T-helper 22 cell (primary cell): ENCODE results near the gene MAPK14.
A peak's percentile ranks its signal among the peaks of the same experiment; 100 is the strongest.

Experiments used
- DNase-seq: peaks from one replicate; pipeline ENCODE4 v3.0.0-alpha.2; 2020; ENCODE audit warnings: low read depth

MAPK14 gene

DNA sequence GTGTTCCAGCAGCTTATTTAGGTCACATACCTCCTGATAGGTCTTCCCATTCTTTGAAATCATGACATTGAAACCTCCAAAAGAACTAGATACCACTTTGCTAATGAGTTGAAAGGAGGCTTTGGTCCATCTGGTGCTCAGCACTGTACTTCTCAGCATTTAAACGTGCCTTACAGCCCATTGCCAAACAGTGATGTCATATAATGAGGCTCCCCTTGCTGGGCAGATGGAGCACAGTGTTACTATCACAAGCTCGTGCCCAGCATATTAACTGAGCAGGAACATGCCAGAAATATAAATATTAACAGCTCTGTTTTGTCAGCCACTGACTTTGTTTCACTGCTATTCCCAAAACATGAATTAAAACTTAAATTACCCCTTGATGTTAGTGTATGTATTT is 77.2 kb downstream of the MAPK14 start:
- no peak for DNase-seq

DNA sequence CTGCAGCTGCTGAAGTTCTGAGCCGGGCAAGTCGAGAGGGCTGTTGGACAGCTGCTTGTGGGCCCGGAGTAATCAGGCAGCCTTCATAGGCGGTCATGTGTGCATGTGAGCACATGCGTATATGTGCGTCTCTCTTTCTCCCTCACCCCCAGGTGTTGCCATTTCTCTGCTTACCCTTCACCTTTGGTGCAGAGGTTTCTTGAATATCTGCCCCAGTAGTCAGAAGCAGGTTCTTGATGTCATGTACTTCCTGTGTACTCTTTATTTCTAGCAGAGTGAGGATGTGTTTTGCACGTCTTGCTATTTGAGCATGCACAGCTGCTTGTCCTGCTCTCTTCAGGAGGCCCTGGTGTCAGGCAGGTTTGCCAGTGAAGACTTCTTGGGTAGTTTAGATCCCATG is 81.5 kb downstream of the MAPK14 start:
- DNase-seq: no peak

DNA sequence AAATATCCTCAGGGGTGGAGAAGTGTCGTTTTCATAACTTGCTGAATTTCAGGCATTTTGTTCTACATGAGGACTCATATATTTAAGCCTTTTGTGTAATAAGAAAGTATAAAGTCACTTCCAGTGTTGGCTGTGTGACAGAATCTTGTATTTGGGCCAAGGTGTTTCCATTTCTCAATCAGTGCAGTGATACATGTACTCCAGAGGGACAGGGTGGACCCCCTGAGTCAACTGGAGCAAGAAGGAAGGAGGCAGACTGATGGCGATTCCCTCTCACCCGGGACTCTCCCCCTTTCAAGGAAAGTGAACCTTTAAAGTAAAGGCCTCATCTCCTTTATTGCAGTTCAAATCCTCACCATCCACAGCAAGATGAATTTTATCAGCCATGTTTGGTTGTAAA is 82.4 kb downstream of the MAPK14 start:
- DNase-seq: no peak

DNA sequence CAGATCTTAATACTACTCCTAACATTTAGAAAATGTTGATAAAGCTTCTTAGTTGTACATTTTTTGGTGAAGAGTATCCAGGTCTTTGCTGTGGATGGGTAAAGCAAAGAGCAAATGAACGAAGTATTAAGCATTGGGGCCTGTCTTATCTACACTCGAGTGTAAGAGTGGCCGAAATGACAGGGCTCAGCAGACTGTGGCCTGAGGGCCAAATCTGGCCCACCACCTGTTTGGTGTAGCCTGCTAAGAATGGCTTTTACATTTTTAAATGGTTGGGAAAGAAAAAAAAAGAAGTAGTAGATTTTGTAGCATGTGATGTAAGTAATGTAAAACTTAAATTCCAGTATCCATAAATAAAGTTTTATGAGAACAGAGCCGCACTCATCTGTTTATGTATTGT is 83.3 kb downstream of the MAPK14 start:
- no peak for DNase-seq

DNA sequence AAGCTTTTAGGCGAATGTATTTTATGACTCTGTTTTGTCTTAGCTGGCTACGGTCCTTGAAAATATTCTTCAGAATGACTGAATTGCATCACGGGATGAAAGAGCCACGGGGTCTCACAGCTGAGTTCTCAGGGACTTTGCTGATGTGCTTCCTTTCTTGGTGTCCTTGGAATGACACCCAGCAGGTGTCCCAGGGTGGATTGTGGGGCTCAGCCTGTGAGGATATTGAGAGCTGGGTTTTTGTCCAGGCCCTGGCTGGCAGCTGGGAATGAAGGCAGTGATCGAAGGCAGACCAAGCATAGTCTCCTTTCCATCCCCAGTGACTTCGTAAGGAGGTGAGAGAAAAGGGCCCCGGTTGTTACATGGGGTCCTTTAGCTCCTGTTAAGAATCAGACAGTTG is 83.9 kb downstream of the MAPK14 start:
- no peak for DNase-seq

DNA sequence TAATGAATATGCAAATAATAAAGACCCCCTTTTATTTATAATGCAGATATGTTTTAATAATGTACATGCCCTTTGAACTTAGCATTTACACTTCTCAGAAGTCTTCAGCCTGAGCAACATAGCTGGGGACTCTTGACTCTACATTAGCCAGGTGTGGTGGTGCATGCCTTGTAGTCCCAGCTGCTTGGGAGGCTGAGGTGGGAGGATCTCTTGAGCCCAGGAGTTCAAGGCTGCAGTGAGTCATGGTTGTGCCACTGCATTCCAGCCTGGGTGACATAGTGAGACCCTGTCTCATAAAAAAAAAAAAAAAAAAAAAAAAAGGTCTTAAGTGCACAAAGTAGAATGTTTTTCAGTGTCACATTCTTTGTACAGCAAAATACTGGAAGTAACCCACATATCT is 85.4 kb downstream of the MAPK14 start:
- no peak for DNase-seq

DNA sequence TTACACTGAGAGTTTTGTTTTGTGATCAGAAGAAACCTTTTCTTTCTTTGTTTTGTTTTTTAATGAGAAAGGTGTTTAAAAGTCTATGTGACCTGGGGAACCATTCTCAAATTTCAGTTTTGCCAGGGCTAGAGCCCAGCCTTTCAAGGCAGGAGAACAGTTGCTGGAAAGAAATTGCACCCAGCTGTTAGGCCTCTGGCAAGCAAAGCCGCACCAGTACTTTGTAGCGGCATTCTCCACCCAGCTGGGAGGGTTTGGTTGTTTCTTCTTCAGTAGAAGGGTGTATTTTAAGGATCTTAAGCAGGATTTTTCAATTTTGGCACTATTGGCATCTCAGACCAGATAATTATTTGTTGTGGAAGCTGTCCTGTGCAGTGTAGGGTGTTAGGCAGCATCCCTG is 86.1 kb downstream of the MAPK14 start:
- no peak for DNase-seq

DNA sequence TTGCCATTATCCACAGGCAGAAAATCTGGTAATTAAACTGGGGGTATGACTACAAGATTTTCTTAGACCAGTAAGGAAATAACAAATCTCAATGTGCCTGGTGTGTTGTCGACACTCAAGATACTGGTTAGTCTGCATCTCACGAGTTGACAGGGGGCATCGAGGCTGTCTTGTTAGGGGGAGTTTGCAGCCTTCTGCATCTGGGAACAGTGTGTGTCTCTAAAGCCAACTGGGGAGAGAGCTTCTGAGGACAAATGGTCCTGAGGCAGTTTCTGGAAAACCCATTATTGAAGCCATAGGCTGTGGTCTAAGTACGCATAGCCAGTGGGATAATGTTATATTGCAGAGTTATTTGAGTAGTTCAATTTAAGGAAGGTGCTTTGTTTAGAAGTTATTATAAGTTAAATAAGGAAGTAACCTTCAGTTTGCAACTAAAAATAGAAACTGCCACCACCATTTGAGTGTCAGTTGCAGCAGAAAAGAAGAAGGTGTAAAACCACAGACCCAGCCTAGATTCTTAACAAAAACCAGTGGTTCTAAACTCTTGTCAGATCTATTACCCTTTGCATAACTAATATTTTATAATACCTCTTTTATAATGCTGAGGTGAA is 87.3 kb downstream of the MAPK14 start:
- no peak for DNase-seq

DNA sequence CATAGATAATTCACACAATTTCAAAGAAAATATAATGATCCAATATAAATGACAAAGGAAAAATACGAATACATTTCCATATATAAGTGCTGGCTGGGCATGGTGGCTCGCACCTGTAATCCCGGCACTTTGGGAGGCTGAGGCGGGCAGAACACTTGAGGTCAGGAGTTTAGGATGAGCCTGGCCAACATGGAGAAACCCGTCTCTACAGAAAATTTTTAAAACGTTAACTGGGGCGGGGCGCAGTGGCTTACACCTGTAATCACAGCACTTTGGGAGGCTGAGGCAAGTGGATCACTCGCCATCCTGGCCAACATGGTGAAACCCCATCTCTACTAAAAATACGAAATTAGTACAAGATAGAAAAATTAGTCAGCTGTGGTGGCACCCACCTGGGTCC is 87.8 kb downstream of the MAPK14 start:
- no peak for DNase-seq

DNA sequence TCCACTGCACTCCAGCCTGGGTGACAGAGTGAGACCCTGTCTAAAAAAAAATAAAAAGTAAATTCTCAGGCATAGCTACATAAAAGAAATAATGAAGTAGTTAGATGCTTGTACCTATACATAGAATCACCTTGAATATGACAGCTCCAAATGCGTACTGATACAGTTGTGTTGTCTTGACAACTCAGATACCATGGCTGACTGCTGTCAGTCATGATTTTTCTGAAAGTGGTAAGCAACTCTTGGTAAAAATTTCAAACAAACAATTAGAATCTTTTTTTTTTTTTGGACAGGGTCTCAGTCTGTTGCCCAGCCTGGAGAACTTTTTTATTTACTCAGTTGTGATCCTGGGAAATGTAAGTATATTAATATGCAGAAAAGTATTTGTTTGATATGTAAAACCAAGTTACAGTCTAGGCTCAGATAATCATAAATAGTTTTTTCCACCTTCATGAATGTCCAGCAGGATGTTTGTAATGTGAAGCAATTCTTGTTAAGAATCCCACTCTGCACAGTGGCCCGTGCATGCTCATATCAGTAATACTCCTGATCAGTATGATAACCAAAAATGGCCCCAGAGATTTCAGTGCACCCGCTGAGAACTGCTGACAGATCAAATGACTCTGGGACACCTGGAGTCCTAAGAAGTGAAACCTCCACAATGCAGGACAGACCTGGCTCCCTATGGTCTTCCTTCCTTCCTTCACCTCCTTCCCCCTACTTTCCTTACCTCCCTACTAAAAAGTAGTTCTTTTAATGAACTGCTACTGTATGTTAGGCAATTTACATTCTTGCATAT is 88.7 kb downstream of the MAPK14 start:
- no peak for DNase-seq

DNA sequence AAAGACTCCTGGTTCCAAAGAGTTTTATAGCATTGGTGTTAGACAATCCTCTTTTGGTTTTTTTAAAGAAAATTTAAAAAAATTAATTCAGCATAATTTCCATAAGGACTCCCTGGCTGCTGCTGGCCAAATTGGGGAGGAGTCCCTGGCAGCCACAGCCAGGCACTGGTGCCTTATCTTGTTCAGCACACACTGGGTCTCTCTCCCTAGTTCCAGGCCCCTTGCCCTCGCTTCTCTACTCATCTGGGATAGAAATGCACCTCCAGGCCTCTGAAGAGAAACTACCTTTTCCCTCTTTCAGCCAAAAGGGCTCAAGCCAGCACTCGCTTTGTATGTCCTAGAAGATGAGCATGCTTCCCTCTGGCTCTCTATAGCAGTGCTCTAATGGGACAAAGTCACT is 89.3 kb downstream of the MAPK14 start:
- DNase-seq: no peak

DNA sequence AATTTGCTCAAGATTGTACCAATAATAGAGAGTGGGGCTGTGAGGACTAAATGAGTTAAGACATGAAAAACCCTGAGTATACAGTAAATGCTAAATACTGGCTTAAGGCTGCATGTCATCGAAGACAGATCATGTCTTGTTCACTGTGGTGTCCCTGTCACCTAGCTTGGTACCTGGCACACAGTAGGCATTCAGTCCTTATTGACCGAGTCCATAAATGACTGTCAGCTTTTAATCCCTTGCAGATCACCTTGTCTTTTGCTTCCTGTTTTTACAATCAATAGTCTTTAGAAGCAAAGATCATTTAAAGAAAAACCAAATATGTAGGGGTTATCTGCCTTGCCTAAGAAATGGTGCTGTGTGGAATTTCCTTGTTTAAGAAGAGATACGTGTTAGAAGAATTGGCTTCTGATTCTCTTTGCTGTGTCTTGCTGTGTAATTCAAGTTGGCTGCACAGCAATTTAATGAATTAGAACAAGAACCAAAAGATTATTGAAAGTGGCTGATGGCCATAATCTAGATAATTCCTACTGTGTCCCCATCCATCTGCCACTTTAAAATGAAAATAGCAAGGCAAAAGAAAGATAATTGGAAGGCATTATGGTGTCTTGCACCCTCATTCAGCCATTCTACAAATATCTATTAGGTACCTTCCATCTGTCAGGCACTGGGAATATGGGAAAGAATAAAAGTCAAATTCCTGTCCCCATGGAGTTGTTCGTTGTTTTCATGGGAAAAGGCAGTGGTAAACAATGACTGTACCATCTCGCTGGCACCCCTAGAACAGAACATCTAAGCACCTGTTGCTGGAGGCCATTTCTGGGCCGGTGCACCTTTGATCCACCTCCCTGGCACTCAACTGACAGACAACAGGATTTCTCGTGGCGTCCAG is 90.3 kb downstream of the MAPK14 start:
- no peak for DNase-seq

DNA sequence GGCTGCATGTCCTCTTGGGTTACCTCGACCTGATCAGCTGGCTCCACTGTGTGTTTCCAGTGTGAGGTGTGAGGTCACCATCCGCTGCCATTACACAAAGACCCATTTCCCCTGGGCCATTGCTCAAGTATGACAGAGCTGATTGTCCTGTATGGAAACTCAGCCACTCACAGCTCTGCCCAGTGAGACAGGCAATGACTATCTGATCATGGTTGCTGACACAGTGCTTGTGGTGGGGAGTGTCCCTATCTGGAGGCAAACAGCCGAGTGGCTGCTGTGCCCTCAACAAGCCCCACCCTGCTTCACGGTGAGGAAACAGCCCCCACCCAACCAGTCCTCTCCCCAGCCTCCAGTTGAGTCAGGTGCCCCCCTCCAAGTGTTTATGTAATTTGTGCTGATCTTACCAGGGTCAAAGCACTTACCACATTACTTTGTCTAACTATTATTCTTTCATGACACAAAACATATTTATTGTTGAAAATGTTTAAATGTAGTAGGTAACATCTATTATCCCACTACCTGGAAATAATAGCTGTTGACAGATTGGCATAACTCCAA is 91.0 kb downstream of the MAPK14 start:
- peak; percentile 73 for DNase-seq

DNA sequence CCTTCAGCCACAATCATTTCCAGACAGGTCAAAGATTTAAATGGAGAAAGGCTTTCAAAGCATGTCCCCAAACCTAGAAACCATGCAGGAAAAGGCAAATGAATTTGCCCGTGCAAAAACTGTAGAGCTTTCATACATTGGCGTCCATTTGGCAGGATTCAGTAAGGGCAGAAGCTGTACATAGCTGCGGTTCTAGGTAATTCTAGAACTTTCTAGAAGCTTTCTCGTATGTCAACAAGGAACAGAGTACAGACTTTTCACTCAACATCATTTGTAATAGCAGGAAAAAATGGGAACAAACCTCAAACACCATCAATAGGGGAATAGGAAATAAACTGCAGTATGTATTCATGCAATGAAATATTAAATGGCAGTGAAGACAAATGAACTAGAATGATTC is 91.6 kb downstream of the MAPK14 start:
- DNase-seq: no peak

DNA sequence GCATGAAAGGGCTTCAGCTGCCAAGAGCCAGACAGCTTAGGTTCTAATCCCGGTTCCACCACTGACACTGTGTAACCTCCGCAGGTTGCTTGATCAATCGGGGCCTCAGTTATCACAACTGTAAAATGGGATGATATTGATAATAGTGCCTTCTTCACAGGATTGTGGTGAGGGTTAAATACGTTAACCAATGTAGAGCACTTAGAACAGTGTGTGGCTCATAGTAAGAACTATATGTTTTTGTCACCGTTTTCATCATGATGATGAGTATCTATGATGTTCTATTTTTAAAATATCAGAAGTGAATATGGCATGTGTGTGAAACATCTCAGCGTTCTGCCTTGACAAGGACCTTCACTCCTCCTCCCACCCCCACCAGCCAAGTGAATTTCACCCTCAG is 92.4 kb downstream of the MAPK14 start:
- DNase-seq: no peak

DNA sequence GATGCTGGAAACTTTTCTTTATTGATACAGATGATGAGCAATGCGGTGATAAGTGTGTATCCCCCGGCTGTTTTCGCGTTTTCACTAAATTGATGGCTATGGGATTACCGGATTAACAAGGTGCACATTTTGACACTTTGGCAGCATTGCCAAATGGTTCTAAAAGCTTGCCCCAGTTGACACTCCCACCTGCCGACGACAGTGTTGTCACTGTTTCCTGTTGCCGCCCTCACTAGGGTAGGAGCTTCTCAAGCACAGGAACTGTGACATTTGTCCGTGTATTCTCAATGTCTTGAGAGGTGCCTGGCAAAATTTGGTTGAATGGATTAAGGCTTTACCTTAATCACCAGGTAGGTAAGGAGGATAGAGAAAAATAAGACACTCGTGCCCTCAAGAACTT is 92.9 kb downstream of the MAPK14 start:
- DNase-seq: peak; percentile 64

DNA sequence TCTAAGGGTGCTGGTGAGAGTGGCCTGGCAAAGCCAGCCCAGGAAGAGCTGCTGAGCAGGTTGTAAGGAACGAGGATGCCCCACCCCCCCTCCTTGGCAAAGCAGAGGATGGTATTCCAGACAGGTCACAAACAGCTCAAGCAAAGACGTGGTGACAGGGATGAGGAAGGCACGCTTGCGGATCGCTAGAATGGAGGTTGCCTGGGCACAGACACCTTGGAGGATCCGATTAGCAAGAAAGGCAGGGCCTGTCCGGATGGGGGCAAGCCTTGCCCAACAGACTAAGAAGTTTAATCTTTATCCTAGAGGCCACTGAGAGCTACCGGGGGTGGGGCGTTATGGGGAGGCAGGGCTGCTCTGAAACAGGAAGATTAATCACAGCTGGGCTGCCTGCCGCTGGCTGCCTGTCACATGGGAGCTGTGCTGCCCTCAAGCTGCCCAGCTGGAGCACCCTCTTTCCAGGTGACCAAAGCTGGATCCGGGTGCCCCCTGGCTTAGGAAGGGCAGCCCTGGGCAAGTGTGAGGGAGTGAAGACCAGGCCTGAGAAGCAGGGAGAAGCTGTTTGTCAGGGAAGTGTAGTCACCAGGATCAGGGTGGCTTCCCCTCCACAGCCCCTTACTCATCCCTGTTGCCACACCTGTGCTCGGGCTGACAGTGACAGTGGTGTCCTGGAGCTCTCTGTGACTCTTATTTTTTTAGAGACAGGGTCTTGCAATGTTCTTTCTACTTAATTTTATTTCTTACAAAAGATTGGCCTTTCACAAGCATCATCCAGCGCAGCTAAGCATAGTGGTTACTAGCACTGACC is 93.6 kb downstream of the MAPK14 start:
- DNase-seq: peak; percentile 37

DNA sequence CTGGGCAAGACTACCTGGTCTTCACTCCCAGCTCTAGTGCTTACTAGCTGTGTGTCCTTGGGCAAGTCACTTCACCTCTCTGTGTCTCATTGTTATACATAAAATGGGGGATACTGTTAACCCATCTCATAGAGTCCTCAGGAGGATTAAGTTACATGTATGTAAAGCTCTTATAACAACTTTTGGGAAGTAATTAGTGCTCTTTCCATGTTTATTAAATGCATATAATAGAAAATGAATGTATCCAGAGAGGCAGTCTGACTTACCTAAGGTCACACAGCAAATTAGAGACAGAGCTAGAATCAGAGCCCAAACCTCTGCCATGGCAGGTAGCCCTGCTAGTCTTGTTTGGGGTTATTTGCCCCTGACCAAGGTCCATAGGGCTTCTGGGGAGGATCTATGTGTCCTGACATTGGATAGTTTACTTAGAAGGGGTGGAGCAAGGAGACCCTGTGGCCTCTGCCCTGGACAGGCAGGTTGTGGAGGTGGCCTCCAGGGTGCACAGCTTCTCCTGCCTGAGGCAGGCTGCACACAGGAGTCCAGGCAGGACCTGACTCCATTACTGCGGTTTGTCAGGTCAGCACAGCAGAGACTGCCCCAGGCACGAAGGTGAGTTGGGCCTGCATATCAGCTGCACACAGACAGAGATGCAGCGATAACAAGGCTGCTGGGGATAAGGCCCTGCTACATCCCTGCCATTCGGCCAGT is 94.3 kb downstream of the MAPK14 start:
- no peak for DNase-seq

DNA sequence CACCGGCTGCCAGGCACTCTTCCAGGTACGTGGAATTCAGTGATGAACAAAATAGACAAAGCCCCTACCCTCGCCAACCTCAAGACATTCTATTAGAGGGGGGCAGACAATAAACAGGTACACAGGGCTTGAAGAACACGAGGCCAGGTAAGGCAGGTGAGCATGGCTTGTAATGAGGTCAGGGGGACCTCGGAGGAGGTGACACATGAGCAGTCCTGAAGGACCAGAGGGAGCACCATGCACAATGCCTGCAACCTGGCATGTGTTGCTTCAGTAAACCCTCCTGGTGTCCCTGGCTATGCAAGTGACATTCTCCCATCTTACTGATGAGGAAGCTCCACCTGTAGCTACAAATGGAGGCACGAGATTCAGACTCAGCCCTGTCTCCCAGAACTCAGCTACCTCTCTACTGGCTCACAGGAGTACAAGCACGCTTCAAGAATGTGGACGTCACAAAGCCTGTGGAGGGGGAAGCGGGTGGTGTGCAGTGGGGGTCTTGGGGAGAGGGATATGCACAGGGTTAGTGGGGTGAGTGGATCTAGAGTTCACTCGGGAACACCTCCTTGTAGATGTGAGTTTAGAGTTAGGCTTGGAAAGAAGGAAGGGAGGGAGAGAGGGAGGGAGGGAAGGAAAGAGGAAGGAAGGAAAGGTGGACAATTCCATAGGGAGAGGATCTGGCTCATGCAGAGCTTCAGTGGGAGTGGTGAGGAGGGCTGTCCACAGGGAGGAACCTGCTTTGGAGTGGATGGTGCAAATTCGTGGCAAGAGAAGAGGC is 95.1 kb downstream of the MAPK14 start:
- DNase-seq: no peak
